ENCODE data around the gene CFAP99.

The CFAP99 gene

GRCh38 chr4:2426069-2426397 is 7.3 kb downstream of the CFAP99 start (continued):
- TF ChIP-seq TSHZ2 (CRISPR knock-in tag; IDR thresholded peaks at IDR 0.05) (no peak), CREB5 (CRISPR knock-in tag; IDR thresholded peaks at IDR 0.05; ENCODE audit: low read depth) (no peak), OSR1 (CRISPR knock-in tag; IDR thresholded peaks at IDR 0.05) (no peak), BACH2 (CRISPR knock-in tag; IDR thresholded peaks at IDR 0.05; ENCODE audit: borderline replicate concordance) (no peak)

GRCh38 chr4:2426711-2427275 is 8.0 kb downstream of the CFAP99 start:
- no peak for TF ChIP-seq ZFP30 (CRISPR knock-in tag; IDR thresholded peaks at IDR 0.05)
- no peak for TF ChIP-seq ZC3H10 (CRISPR knock-in tag; IDR thresholded peaks at IDR 0.05)
- TF ChIP-seq RARB (CRISPR knock-in tag; IDR thresholded peaks at IDR 0.05), result no peak
- no peak for TF ChIP-seq TSHZ2 (CRISPR knock-in tag; IDR thresholded peaks at IDR 0.05)
- TF ChIP-seq ARNTL (CRISPR knock-in tag; IDR thresholded peaks at IDR 0.05; ENCODE audit: borderline replicate concordance, low read depth), result no peak
- no peak for TF ChIP-seq BACH2 (CRISPR knock-in tag; IDR thresholded peaks at IDR 0.05; ENCODE audit: borderline replicate concordance)
- no peak for TF ChIP-seq GLIS3 (CRISPR knock-in tag; IDR thresholded peaks at IDR 0.05)
- TF ChIP-seq ZFP3 (CRISPR knock-in tag; IDR thresholded peaks at IDR 0.05), result no peak
- no peak for TF ChIP-seq CSDC2 (CRISPR knock-in tag; IDR thresholded peaks at IDR 0.05)
- TF ChIP-seq ZNF70 (CRISPR knock-in tag; IDR thresholded peaks at IDR 0.05), result no peak
- no peak for ATAC-seq

- ATAC-seq, result no peak
- no peak for TF ChIP-seq ZNF70 (CRISPR knock-in tag; IDR thresholded peaks at IDR 0.05)
- no peak for TF ChIP-seq PPARA (CRISPR knock-in tag; IDR thresholded peaks at IDR 0.05; ENCODE audit: borderline replicate concordance)
- TF ChIP-seq TCF4 (CRISPR knock-in tag; IDR thresholded peaks at IDR 0.05; ENCODE audit: borderline replicate concordance), result no peak
- TF ChIP-seq ISL1 (CRISPR knock-in tag; IDR thresholded peaks at IDR 0.05), result no peak
- TF ChIP-seq RARB (CRISPR knock-in tag; IDR thresholded peaks at IDR 0.05), result no peak
- no peak for TF ChIP-seq TSHZ2 (CRISPR knock-in tag; IDR thresholded peaks at IDR 0.05)
- TF ChIP-seq CREB5 (CRISPR knock-in tag; IDR thresholded peaks at IDR 0.05; ENCODE audit: low read depth), result no peak
- no peak for TF ChIP-seq ZC3H10 (CRISPR knock-in tag; IDR thresholded peaks at IDR 0.05)
- no peak for TF ChIP-seq ZFP3 (CRISPR knock-in tag; IDR thresholded peaks at IDR 0.05)
- no peak for TF ChIP-seq SNAI2 (CRISPR knock-in tag; IDR thresholded peaks at IDR 0.05)
- no peak for TF ChIP-seq ZNF565 (CRISPR knock-in tag; conservative IDR thresholded peaks at IDR 0.05; ENCODE audit: low read depth)
- TF ChIP-seq ZFP30 (CRISPR knock-in tag; IDR thresholded peaks at IDR 0.05), result no peak
- TF ChIP-seq ZNF8 (CRISPR knock-in tag; IDR thresholded peaks at IDR 0.05), result no peak
- no peak for TF ChIP-seq POU6F1 (CRISPR knock-in tag; IDR thresholded peaks at IDR 0.05; ENCODE audit: borderline replicate concordance, low read depth)
- no peak for TF ChIP-seq ARNTL (CRISPR knock-in tag; IDR thresholded peaks at IDR 0.05; ENCODE audit: borderline replicate concordance, low read depth)
- no peak for TF ChIP-seq CSRNP3 (CRISPR knock-in tag; IDR thresholded peaks at IDR 0.05)
- TF ChIP-seq OSR1 (CRISPR knock-in tag; IDR thresholded peaks at IDR 0.05), result no peak
- TF ChIP-seq GLIS3 (CRISPR knock-in tag; IDR thresholded peaks at IDR 0.05), result no peak
- no peak for TF ChIP-seq BACH2 (CRISPR knock-in tag; IDR thresholded peaks at IDR 0.05; ENCODE audit: borderline replicate concordance)
Observed at GRCh38 chr4:2427383-2428334, 8.9 kb downstream of the CFAP99 start.

All from SK-N-SH treated with all-trans-retinoic acid at 6 μM for 48 hours (cell line).